HEK293 (cell line): ENCODE results near the gene PJA2.

ENCODE experiments used
- CTCF ChIA-PET: fragments of 350-600 bp; formaldehyde crosslinking; extraction: SDS; loops from one replicate; lab custom pipeline; 2021; ENCODE audit warnings: antibody characterized with exemption; lab: Yijun Ruan, JAX
- POLR2A ChIA-PET: fragments of 300-600 bp; formaldehyde crosslinking; extraction: SDS; loops from one replicate; lab custom pipeline; 2020; ENCODE audit warnings: antibody characterized with exemption, inconsistent platforms; lab: Yijun Ruan, JAX
- H3K27ac ChIP-seq: fragments of 200-500 bp; sonication (Bioruptor generic); 2 replicates; pipeline ENCODE4 v1.5.1; 2014; ENCODE audit warnings: low read depth, low read length, control low read depth, inconsistent platforms; ENCODE audit errors: extremely low read depth
- H3K36me3 ChIP-seq, 2 experiments: fragments of 200-500 bp in 1 of 2; sonication (Bioruptor generic) in 1 of 2; 1 replicate in 1 of 2; 2 replicates in 1 of 2; pipeline ENCODE4 v1.5.1; 2014 to 2017; ENCODE audit warnings: inconsistent platforms in 2 of 2, low read length in 2 of 2; ENCODE audit not compliant: control insufficient read depth in 2 of 2, insufficient read depth in 1 of 2
- H3K4me1 ChIP-seq: fragments of 200-500 bp; sonication (Bioruptor generic); 2 replicates; pipeline ENCODE4 v1.5.1; 2014; ENCODE audit warnings: mild to moderate bottlenecking, low read length, inconsistent platforms; ENCODE audit not compliant: control insufficient read depth, insufficient read depth
- H3K4me3 ChIP-seq: 2 replicates; pipeline ENCODE4 v1.5.1; 2011; ENCODE audit warnings: low read depth, mild to moderate bottlenecking, control low read depth, low read length, moderate library complexity
- H3K9me3 ChIP-seq: fragments of 200-500 bp; sonication (Bioruptor generic); 2 replicates; pipeline ENCODE4 v1.5.1; 2014; ENCODE audit warnings: low read depth, low read length, inconsistent platforms; ENCODE audit not compliant: control insufficient read depth, insufficient read depth
- BCL11B ChIP-seq: fragments of 450-650 bp; formaldehyde crosslinking; IDR thresholded peaks from 2 replicates; pipeline ENCODE4 v1.5.1; 2016; ENCODE audit warnings: low read depth, missing biosample characterization, missing genetic modification characterization
- GFI1B ChIP-seq: fragments of 450-650 bp; formaldehyde crosslinking; IDR thresholded peaks from 2 replicates; pipeline ENCODE4 v1.5.1; 2016; ENCODE audit warnings: missing biosample characterization, missing genetic modification characterization
- SCRT2 ChIP-seq: fragments of 450-650 bp; formaldehyde crosslinking; IDR thresholded peaks from 2 replicates; pipeline ENCODE4 v1.5.1; 2016; ENCODE audit warnings: missing biosample characterization, missing genetic modification characterization
- SP2 ChIP-seq: fragments of 450-650 bp; formaldehyde crosslinking; IDR thresholded peaks from 2 replicates; pipeline ENCODE4 v1.5.1; 2016; ENCODE audit warnings: missing biosample characterization, missing genetic modification characterization
- YY1 ChIP-seq: fragments of 450-650 bp; formaldehyde crosslinking; IDR thresholded peaks from 2 replicates; pipeline ENCODE4 v1.5.1; 2018; ENCODE audit warnings: missing biosample characterization, missing genetic modification characterization
- ZBTB1 ChIP-seq: fragments of 450-650 bp; formaldehyde crosslinking; IDR thresholded peaks from 2 replicates; pipeline ENCODE4 v1.5.1; 2016; ENCODE audit warnings: missing biosample characterization, missing genetic modification characterization
- ZBTB21 ChIP-seq: fragments of 450-650 bp; formaldehyde crosslinking; IDR thresholded peaks from 2 replicates; pipeline ENCODE4 v1.5.1; 2017; ENCODE audit warnings: missing biosample characterization, missing genetic modification characterization
- ZBTB8A ChIP-seq: fragments of 450-650 bp; formaldehyde crosslinking; IDR thresholded peaks from 2 replicates; pipeline ENCODE4 v1.5.1; 2016; ENCODE audit warnings: missing biosample characterization, missing genetic modification characterization
- ZFP37 ChIP-seq: fragments of 450-650 bp; formaldehyde crosslinking; IDR thresholded peaks from 2 replicates; pipeline ENCODE4 v1.5.1; 2016; ENCODE audit warnings: missing biosample characterization, missing genetic modification characterization
- ZNF24 ChIP-seq: fragments of 450-650 bp; formaldehyde crosslinking; IDR thresholded peaks from 2 replicates; pipeline ENCODE4 v1.5.1; 2016; ENCODE audit warnings: missing biosample characterization, missing genetic modification characterization
- ZNF292 ChIP-seq: fragments of 450-650 bp; formaldehyde crosslinking; IDR thresholded peaks from 2 replicates; pipeline ENCODE4 v1.5.1; 2016; ENCODE audit warnings: low read depth, missing biosample characterization, missing genetic modification characterization, borderline replicate concordance
- ZNF302 ChIP-seq: fragments of 450-650 bp; formaldehyde crosslinking; IDR thresholded peaks from 2 replicates; pipeline ENCODE4 v1.5.1; 2016; ENCODE audit warnings: missing biosample characterization, missing genetic modification characterization, low read depth
- ZNF354C ChIP-seq: fragments of 450-650 bp; formaldehyde crosslinking; IDR thresholded peaks from 2 replicates; pipeline ENCODE4 v1.5.1; 2016; ENCODE audit warnings: missing biosample characterization, missing genetic modification characterization, low read depth, borderline replicate concordance
- ZNF394 ChIP-seq: fragments of 450-650 bp; formaldehyde crosslinking; IDR thresholded peaks from 2 replicates; pipeline ENCODE4 v1.5.1; 2016; ENCODE audit warnings: missing biosample characterization, missing genetic modification characterization, mild to moderate bottlenecking, moderate library complexity, borderline replicate concordance
- ZNF426 ChIP-seq: fragments of 450-650 bp; formaldehyde crosslinking; IDR thresholded peaks from 2 replicates; pipeline ENCODE4 v1.5.1; 2017; ENCODE audit warnings: missing biosample characterization, missing genetic modification characterization, mild to moderate bottlenecking, inconsistent platforms, moderate library complexity
- ZNF558 ChIP-seq: fragments of 450-650 bp; formaldehyde crosslinking; IDR thresholded peaks from 2 replicates; pipeline ENCODE4 v1.5.1; 2016; ENCODE audit warnings: missing biosample characterization, missing genetic modification characterization
- ZNF560 ChIP-seq: fragments of 450-650 bp; formaldehyde crosslinking; IDR thresholded peaks from 2 replicates; pipeline ENCODE4 v1.5.1; 2017; ENCODE audit warnings: missing biosample characterization, missing genetic modification characterization, borderline replicate concordance
- ZNF621 ChIP-seq: fragments of 450-650 bp; formaldehyde crosslinking; IDR thresholded peaks from 2 replicates; pipeline ENCODE4 v1.5.1; 2017; ENCODE audit warnings: missing biosample characterization, missing genetic modification characterization
- ZNF623 ChIP-seq: fragments of 450-650 bp; formaldehyde crosslinking; IDR thresholded peaks from 2 replicates; pipeline ENCODE4 v1.5.1; 2016; ENCODE audit warnings: missing biosample characterization, missing genetic modification characterization
- ZNF670 ChIP-seq: fragments of 450-650 bp; formaldehyde crosslinking; IDR thresholded peaks from 2 replicates; pipeline ENCODE4 v1.5.1; 2016; ENCODE audit warnings: missing biosample characterization, missing genetic modification characterization, low read depth
- ZNF791 ChIP-seq: fragments of 450-650 bp; formaldehyde crosslinking; IDR thresholded peaks from 2 replicates; pipeline ENCODE4 v1.5.1; 2016; ENCODE audit warnings: missing biosample characterization, missing genetic modification characterization
- ZNF792 ChIP-seq: fragments of 450-650 bp; formaldehyde crosslinking; IDR thresholded peaks from 2 replicates; pipeline ENCODE4 v1.5.1; 2016; ENCODE audit warnings: missing biosample characterization, missing genetic modification characterization
- ZNF830 ChIP-seq: fragments of 450-650 bp; IDR thresholded peaks from 2 replicates; pipeline ENCODE4 v1.5.0; 2018; ENCODE audit warnings: missing biosample characterization, missing genetic modification characterization, low read depth, mild to moderate bottlenecking, moderate library complexity
- ZXDB ChIP-seq: fragments of 450-650 bp; formaldehyde crosslinking; IDR thresholded peaks from 2 replicates; pipeline ENCODE4 v1.5.1; 2016; ENCODE audit warnings: missing biosample characterization, missing genetic modification characterization
- TF ChIP-seq, protein P1 (sequence below): fragments of 450-650 bp; formaldehyde crosslinking; IDR thresholded peaks from 2 replicates; pipeline ENCODE4 v1.5.1; 2016; ENCODE audit warnings: missing biosample characterization, missing genetic modification characterization
- TF ChIP-seq, protein P2 (sequence below): fragments of 450-650 bp; formaldehyde crosslinking; IDR thresholded peaks from 2 replicates; pipeline ENCODE4 v1.5.1; 2016; ENCODE audit warnings: missing biosample characterization, missing genetic modification characterization
- TF ChIP-seq, protein P3 (sequence below): fragments of 450-650 bp; formaldehyde crosslinking; IDR thresholded peaks from 2 replicates; pipeline ENCODE4 v1.5.1; 2016; ENCODE audit warnings: missing biosample characterization, missing genetic modification characterization
- TF ChIP-seq, protein P4 (sequence below): fragments of 450-650 bp; formaldehyde crosslinking; IDR thresholded peaks from 2 replicates; pipeline ENCODE4 v1.5.1; 2016; ENCODE audit warnings: missing biosample characterization, missing genetic modification characterization

The PJA2 gene

DNA sequence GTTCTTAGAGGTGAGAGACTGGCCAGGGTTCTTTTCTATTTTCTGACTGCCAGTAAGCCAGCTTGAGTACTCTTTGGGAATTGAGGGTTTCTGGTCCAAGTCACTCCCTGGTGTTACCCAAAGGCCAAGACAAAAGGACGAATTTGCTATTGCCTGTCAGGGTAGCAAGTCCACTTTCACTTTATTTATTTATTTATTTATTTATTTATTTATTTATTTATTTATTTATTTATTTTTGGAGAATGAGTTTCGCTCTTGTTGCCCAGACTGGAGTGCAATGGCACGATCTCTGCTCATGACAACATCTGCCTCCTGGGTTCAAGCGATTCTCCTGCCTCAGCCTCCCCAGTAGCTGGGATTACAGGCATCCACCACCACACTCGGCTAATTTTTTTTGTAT is 15.7 kb upstream of the PJA2 start (continued):
- TF ChIP-seq, protein P1, sequence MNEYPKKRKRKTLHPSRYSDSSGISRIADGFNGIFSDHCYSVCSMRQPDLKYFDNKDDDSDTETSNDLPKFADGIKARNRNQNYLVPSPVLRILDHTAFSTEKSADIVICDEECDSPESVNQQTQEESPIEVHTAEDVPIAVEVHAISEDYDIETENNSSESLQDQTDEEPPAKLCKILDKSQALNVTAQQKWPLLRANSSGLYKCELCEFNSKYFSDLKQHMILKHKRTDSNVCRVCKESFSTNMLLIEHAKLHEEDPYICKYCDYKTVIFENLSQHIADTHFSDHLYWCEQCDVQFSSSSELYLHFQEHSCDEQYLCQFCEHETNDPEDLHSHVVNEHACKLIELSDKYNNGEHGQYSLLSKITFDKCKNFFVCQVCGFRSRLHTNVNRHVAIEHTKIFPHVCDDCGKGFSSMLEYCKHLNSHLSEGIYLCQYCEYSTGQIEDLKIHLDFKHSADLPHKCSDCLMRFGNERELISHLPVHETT (tag by site-specific recombination), result peak; percentile 75; the same call in 1 of the 2 replicates
- TF ChIP-seq ZNF560 (tag by site-specific recombination), result peak; percentile 78
- TF ChIP-seq ZXDB (tag by site-specific recombination), result peak; percentile 81
- TF ChIP-seq, protein P2, sequence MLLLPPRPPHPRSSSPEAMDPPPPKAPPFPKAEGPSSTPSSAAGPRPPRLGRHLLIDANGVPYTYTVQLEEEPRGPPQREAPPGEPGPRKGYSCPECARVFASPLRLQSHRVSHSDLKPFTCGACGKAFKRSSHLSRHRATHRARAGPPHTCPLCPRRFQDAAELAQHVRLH, result peak; percentile 77; the same call in 1 of the 2 replicates
- peak; percentile 83 for TF ChIP-seq ZBTB8A (tag by site-specific recombination)
- TF ChIP-seq ZBTB1 (tag by site-specific recombination), result peak; percentile 81
- TF ChIP-seq ZNF292 (tag by site-specific recombination), result peak; percentile 94
- TF ChIP-seq ZNF24 (tag by site-specific recombination), result 0 out of 2 replicates have a peak, but pooled peaks have one; percentile 35
- peak; percentile 66; the same call in 1 of the 2 replicates for TF ChIP-seq GFI1B (tag by site-specific recombination)
- 0 out of 2 replicates have a peak, but pooled peaks have one; percentile 55 for TF ChIP-seq ZFP37 (tag by site-specific recombination)
- peak; percentile 98 for TF ChIP-seq ZNF394 (tag by site-specific recombination)
- TF ChIP-seq ZNF302 (tag by site-specific recombination), result 0 out of 2 replicates have a peak, but pooled peaks have one; percentile 44
- TF ChIP-seq ZNF354C (tag by site-specific recombination), result 0 out of 2 replicates have a peak, but pooled peaks have one; percentile 50
- peak; percentile 83 for TF ChIP-seq ZNF558 (tag by site-specific recombination)
- TF ChIP-seq ZNF426 (tag by site-specific recombination), result peak; percentile 99
- TF ChIP-seq ZNF623 (tag by site-specific recombination), result peak; percentile 85

DNA sequence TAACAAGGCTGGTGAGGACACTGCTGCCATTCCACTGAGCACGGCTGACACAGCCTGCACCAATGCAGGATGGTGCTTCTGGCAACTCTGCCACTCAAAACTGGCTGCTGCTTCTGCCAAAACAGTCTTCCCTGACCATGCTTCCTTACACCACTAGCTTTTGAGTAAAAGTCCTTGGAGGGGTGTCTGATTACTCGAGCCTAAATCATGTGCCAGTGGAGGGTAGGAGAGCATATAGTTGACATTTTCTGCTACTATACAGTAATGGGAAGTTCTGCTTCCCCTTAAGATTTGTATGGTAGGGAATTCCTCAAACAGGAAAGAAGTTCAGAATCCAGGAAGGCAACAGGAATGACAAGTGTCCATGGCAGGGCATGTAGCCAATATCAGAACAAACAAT is 12.2 kb upstream of the PJA2 start:
- ChIA-PET POLR2A (no interaction called here), CTCF (no interaction called here)
- TF ChIP-seq ZNF670 (tag by site-specific recombination), result no peak
- TF ChIP-seq ZNF792 (tag by site-specific recombination), result no peak
- TF ChIP-seq, protein P3, sequence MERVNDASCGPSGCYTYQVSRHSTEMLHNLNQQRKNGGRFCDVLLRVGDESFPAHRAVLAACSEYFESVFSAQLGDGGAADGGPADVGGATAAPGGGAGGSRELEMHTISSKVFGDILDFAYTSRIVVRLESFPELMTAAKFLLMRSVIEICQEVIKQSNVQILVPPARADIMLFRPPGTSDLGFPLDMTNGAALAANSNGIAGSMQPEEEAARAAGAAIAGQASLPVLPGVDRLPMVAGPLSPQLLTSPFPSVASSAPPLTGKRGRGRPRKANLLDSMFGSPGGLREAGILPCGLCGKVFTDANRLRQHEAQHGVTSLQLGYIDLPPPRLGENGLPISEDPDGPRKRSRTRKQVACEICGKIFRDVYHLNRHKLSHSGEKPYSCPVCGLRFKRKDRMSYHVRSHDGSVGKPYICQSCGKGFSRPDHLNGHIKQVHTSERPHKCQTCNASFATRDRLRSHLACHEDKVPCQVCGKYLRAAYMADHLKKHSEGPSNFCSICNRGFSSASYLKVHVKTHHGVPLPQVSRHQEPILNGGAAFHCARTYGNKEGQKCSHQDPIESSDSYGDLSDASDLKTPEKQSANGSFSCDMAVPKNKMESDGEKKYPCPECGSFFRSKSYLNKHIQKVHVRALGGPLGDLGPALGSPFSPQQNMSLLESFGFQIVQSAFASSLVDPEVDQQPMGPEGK (tag by site-specific recombination), result no peak
- TF ChIP-seq YY1, result no peak
- TF ChIP-seq BCL11B (tag by site-specific recombination), result no peak
- TF ChIP-seq, protein P4, sequence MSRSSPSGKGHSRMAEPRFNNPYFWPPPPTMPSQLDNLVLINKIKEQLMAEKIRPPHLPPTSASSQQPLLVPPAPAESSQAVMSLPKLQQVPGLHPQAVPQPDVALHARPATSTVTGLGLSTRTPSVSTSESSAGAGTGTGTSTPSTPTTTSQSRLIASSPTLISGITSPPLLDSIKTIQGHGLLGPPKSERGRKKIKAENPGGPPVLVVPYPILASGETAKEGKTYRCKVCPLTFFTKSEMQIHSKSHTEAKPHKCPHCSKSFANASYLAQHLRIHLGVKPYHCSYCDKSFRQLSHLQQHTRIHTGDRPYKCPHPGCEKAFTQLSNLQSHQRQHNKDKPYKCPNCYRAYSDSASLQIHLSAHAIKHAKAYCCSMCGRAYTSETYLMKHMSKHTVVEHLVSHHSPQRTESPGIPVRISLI (tag by site-specific recombination), result no peak
- no peak for TF ChIP-seq ZNF623 (tag by site-specific recombination)
- TF ChIP-seq ZNF791 (tag by site-specific recombination), result no peak
- no peak for TF ChIP-seq SP2 (tag by site-specific recombination)
- TF ChIP-seq ZNF621, result no peak
- no peak for TF ChIP-seq ZNF830 (tag by site-specific recombination)
- no peak for TF ChIP-seq ZBTB1 (tag by site-specific recombination)
- no peak for TF ChIP-seq ZBTB21 (tag by site-specific recombination)
- no peak for TF ChIP-seq SCRT2 (tag by site-specific recombination)
- H3K27ac ChIP-seq, result no peak overlapping the region
- no peaks in the 10 kb centered on the region for H3K4me1 ChIP-seq
- H3K4me3 ChIP-seq, result no peak overlapping the region
- H3K9me3 ChIP-seq, result no peaks in the 10 kb centered on the region
- no peaks in the 10 kb centered on the region for H3K36me3 ChIP-seq
